Loucy (cell line): ENCODE data around the gene TSPAN32.
"Not testable (repeated sequence)": the region's sequence is repeated elsewhere in the genome, so short reads cannot be mapped to it uniquely, and the experiment has no call there.

Experiments used
- H2AFZ ChIP-seq: fragments of 200-600 bp; sonication (generic); 2 replicates; pipeline ENCODE4 v1.6.0; 2016; ENCODE audit warnings: antibody characterized with exemption, mild to moderate bottlenecking, low read length, moderate library complexity
- H3F3A ChIP-seq: fragments of 200-600 bp; 2 replicates; pipeline ENCODE4 v1.6.0; 2016; ENCODE audit warnings: antibody characterized with exemption, low read depth, mild to moderate bottlenecking
- H3K27me3 ChIP-seq: fragments of 200-600 bp; sonication (generic); 2 replicates; pipeline ENCODE4 v1.6.1; 2014; ENCODE audit warnings: low read length, mild to moderate bottlenecking; ENCODE audit not compliant: insufficient read depth, poor library complexity, severe bottlenecking
- H3K36me3 ChIP-seq: fragments of 200-600 bp; sonication (generic); 2 replicates; pipeline ENCODE4 v1.6.1; 2016; ENCODE audit warnings: low read length; ENCODE audit not compliant: insufficient read depth
- H3K4me1 ChIP-seq: fragments of 200-600 bp; sonication (generic); 2 replicates; pipeline ENCODE4 v1.5.1; 2014; ENCODE audit warnings: low read length, mild to moderate bottlenecking; ENCODE audit not compliant: insufficient read depth, poor library complexity, severe bottlenecking
- H3K4me2 ChIP-seq: fragments of 200-600 bp; sonication (generic); 2 replicates; pipeline ENCODE4 v1.6.0; 2014; ENCODE audit warnings: antibody characterized with exemption, low read length, low read depth, mild to moderate bottlenecking; ENCODE audit not compliant: poor library complexity, severe bottlenecking
- H3K4me3 ChIP-seq: fragments of 200-600 bp; sonication (generic); 2 replicates; pipeline ENCODE4 v1.5.1; 2014; ENCODE audit warnings: low read length, mild to moderate bottlenecking, mixed read lengths; ENCODE audit not compliant: poor library complexity, severe bottlenecking
- H3K79me2 ChIP-seq: fragments of 200-600 bp; sonication (generic); 2 replicates; pipeline ENCODE4 v1.6.1; 2014; ENCODE audit warnings: low read length; ENCODE audit not compliant: insufficient read depth
- H3K9ac ChIP-seq: fragments of 200-600 bp; sonication (generic); 2 replicates; pipeline ENCODE4 v1.6.0; 2014; ENCODE audit warnings: mild to moderate bottlenecking, low read depth, low read length, moderate library complexity; ENCODE audit not compliant: poor library complexity, severe bottlenecking
- H3K9me2 ChIP-seq: fragments of 200-600 bp; sonication (generic); replicated peaks from 2 replicates; pipeline ENCODE4 v1.6.1; 2016; ENCODE audit warnings: low read depth, low read length, mixed read lengths
- H3K9me3 ChIP-seq: fragments of 200-600 bp; sonication (generic); 2 replicates; pipeline ENCODE4 v1.6.1; 2014; ENCODE audit warnings: mild to moderate bottlenecking, antibody characterized with exemption, low read length, low read depth; ENCODE audit not compliant: insufficient read depth
- H4K20me1 ChIP-seq: fragments of 200-600 bp; sonication (generic); 2 replicates; pipeline ENCODE4 v1.6.0; 2014; ENCODE audit warnings: antibody characterized with exemption, low read length, mild to moderate bottlenecking; ENCODE audit not compliant: insufficient read depth, poor library complexity, severe bottlenecking
- EZH2phosphoT487 ChIP-seq: fragments of 200-600 bp; IDR thresholded peaks from 2 replicates; pipeline ENCODE4 v1.6.1; 2018; ENCODE audit warnings: antibody characterized with exemption, mild to moderate bottlenecking, moderate library complexity, borderline replicate concordance
- TF ChIP-seq, protein P1 (sequence below): fragments of 200-600 bp; sonication (generic); conservative IDR thresholded peaks from 2 replicates; pipeline ENCODE4 v1.5.1; 2014; ENCODE audit warnings: mild to moderate bottlenecking, antibody characterized with exemption, low read length

The TSPAN32 gene

DNA sequence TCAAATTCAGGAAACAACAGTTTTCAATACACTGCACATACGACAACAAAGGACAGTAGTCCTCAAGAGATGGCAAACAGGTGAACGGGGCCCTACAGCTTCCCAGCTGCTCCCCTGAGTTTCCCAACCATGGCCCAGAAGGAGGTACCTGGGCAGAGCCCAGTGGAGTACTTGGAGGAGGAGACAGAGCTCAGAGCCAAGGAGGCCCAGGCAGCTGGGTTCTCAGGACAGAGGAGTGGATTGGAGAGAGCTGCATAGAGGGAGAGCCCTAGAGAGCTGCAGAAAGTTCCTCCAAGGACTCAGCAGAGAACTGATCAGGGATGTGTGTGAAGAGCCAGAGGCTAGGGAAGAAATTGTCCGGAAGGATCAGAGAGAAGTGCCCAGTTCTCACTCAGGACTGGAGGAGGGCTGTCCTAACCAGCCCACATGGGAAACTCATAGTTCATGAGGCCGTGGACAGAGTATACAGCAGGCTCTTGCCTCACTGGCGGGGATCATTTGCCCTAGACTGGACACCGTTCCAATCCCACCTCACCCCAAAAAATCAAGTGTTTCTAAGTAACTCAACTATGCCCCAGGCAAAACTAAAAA lies 23.8 kb upstream of the TSPAN32 start:
- Histone ChIP-seq H3K36me3 (no peaks in the 10 kb centered on the region), H2AFZ (no peak overlapping the region), H3F3A (no peaks in the 10 kb centered on the region), H3K9ac (no peak overlapping the region), H3K79me2 (no peaks in the 10 kb centered on the region), H3K4me2 (no peak overlapping the region), H3K9me2 (no peaks in the 10 kb centered on the region), H3K4me1 (peaks cover 6% of the 10 kb centered on the region), H3K27me3 (no peaks in the 10 kb centered on the region), H3K4me3 (no peak overlapping the region), H3K9me3 (peaks cover 4% of the 10 kb centered on the region; the same call in 1 of the 2 replicates), H4K20me1 (no peaks in the 10 kb centered on the region)
- TF ChIP-seq EZH2phosphoT487 = no peak
- TF ChIP-seq, protein P1, sequence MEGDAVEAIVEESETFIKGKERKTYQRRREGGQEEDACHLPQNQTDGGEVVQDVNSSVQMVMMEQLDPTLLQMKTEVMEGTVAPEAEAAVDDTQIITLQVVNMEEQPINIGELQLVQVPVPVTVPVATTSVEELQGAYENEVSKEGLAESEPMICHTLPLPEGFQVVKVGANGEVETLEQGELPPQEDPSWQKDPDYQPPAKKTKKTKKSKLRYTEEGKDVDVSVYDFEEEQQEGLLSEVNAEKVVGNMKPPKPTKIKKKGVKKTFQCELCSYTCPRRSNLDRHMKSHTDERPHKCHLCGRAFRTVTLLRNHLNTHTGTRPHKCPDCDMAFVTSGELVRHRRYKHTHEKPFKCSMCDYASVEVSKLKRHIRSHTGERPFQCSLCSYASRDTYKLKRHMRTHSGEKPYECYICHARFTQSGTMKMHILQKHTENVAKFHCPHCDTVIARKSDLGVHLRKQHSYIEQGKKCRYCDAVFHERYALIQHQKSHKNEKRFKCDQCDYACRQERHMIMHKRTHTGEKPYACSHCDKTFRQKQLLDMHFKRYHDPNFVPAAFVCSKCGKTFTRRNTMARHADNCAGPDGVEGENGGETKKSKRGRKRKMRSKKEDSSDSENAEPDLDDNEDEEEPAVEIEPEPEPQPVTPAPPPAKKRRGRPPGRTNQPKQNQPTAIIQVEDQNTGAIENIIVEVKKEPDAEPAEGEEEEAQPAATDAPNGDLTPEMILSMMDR = no peak

DNA sequence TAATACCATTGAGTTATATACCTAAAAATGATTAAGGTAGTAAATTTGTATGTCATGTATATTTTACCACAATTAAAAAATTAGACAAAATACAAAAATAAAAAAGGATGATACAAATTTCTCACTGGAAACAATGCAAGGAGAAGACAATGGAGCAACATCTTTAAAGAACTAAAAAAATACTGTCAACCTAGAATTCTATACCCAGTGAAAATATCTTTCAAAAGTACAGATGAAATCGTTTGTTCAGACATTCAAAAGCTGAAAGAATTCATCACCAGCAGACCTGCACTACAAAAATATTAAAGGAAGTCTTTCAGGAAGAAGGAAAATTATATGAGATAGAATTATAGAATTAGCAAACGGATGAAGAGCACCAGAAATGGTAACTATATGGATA lies 21.6 kb upstream of the TSPAN32 start:
- Histone ChIP-seq H3F3A (no peaks in the 10 kb centered on the region), H3K9me2 (no peaks in the 10 kb centered on the region), H3K79me2 (no peaks in the 10 kb centered on the region), H3K4me3 (no peak overlapping the region), H4K20me1 (no peaks in the 10 kb centered on the region), H3K27me3 (no peaks in the 10 kb centered on the region), H2AFZ (no peak overlapping the region), H3K36me3 (no peaks in the 10 kb centered on the region), H3K9ac (no peak overlapping the region), H3K9me3 (peaks cover 4% of the 10 kb centered on the region; the same call in 1 of the 2 replicates), H3K4me2 (no peak overlapping the region), H3K4me1 (peaks cover 6% of the 10 kb centered on the region)
- TF ChIP-seq EZH2phosphoT487 = no peak
- TF ChIP-seq, protein P1 = no peak

- not testable (repeated sequence) for H3K9me2 ChIP-seq, H3K4me2 ChIP-seq, H4K20me1 ChIP-seq, H2AFZ ChIP-seq, H3K36me3 ChIP-seq, H3K9me3 ChIP-seq, H3K9ac ChIP-seq, H3K4me3 ChIP-seq, H3K27me3 ChIP-seq, H3K4me1 ChIP-seq, H3F3A ChIP-seq, H3K79me2 ChIP-seq
Measured at GRCh38 chr11:2286350-2286749, 15.5 kb upstream of the TSPAN32 start.

DNA sequence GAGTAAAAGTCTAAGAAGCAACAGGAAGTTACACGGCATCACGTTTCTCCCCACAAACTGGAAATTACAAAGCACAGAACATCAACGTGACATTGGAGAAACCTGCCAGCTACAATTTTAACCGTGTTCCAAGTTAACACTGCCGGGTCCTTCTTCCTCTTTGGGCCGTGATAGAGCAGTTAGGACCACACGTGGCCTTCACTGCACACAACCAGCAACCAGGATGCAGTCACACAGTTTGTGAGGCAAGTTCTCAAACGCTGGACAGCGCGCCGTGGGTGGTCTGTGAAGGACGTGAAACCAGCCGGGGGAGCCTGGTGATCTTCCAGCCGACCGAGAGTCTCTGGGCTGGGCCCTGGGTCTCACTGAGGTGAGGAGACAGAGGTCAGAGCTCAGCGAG lies 14.7 kb upstream of the TSPAN32 start:
- Histone ChIP-seq H2AFZ (no peak overlapping the region), H3K79me2 (no peaks in the 10 kb centered on the region), H3K4me1 (no peaks in the 10 kb centered on the region), H3K4me2 (no peak overlapping the region), H3K9me2 (no peaks in the 10 kb centered on the region), H3K36me3 (no peaks in the 10 kb centered on the region), H3K4me3 (no peak overlapping the region), H3K9me3 (no peaks in the 10 kb centered on the region), H3K27me3 (no peaks in the 10 kb centered on the region), H3K9ac (no peak overlapping the region), H3F3A (no peaks in the 10 kb centered on the region), H4K20me1 (no peaks in the 10 kb centered on the region)
- TF ChIP-seq, protein P1 = no peak
- TF ChIP-seq EZH2phosphoT487 = no peak
